ENCODE measurements around the gene APOBR.
"Not testable (repeated sequence)": the region's sequence is repeated elsewhere in the genome, so short reads cannot be mapped to it uniquely, and the experiment has no call there.

Gene APOBR

GRCh38 chr16:28498666-28499381 is 4.4 kb downstream of the APOBR start:
- DNase-seq: no peak

GRCh38 chr16:28499854-28500253 is 5.4 kb downstream of the APOBR start:
- no peak for DNase-seq

GRCh38 chr16:28500476-28501180 is 6.2 kb downstream of the APOBR start:
- not testable (repeated sequence) for DNase-seq

- DNase-seq: no peak
Measured at GRCh38 chr16:28501258-28502232, 7.1 kb downstream of the APOBR start.

GRCh38 chr16:28502290-28502689 is 7.8 kb downstream of the APOBR start:
- DNase-seq: no peak

GRCh38 chr16:28503470-28504259 is 9.2 kb downstream of the APOBR start:
- no peak for DNase-seq

- no peak for DNase-seq
Measured at GRCh38 chr16:28504707-28505404, 10.4 kb downstream of the APOBR start.

GRCh38 chr16:28505489-28506137 is 11.2 kb downstream of the APOBR start:
- DNase-seq: no peak

GRCh38 chr16:28511031-28511430 is 16.6 kb downstream of the APOBR start:
- DNase-seq: no peak

- no peak for DNase-seq
Measured at GRCh38 chr16:28511801-28512789, 17.7 kb downstream of the APOBR start.

- DNase-seq: no peak
Measured at GRCh38 chr16:28513484-28514181, 19.2 kb downstream of the APOBR start.

- DNase-seq: no peak
Measured at GRCh38 chr16:28514246-28514645, 19.8 kb downstream of the APOBR start.

GRCh38 chr16:28520672-28521071 is 26.2 kb downstream of the APOBR start:
- no peak for DNase-seq

GRCh38 chr16:28521436-28521835 is 27.0 kb downstream of the APOBR start:
- DNase-seq: no peak

- DNase-seq: no peak
Measured at GRCh38 chr16:28522792-28523191, 28.3 kb downstream of the APOBR start.

GRCh38 chr16:28524681-28525171 is 30.3 kb downstream of the APOBR start:
- DNase-seq: no peak

GRCh38 chr16:28526201-28527099 is 32.0 kb downstream of the APOBR start:
- no peak for DNase-seq

All from NK-92 treated with Interleukin-12 subunit alpha and Interleukin-12 subunit beta, amount 100 ng/mL, for 24 hours (cell line).